ENCODE results near the gene OTOS. TPM values are rescaled to one million over a fixed set of nuclear protein-coding genes. Genes with fewer than 3 reads are reported as not detected.

Gene OTOS
- total and polyA plus RNA-seq, 2 experiments from 2014 or later = not detected

- TF ChIP-seq, protein P1, sequence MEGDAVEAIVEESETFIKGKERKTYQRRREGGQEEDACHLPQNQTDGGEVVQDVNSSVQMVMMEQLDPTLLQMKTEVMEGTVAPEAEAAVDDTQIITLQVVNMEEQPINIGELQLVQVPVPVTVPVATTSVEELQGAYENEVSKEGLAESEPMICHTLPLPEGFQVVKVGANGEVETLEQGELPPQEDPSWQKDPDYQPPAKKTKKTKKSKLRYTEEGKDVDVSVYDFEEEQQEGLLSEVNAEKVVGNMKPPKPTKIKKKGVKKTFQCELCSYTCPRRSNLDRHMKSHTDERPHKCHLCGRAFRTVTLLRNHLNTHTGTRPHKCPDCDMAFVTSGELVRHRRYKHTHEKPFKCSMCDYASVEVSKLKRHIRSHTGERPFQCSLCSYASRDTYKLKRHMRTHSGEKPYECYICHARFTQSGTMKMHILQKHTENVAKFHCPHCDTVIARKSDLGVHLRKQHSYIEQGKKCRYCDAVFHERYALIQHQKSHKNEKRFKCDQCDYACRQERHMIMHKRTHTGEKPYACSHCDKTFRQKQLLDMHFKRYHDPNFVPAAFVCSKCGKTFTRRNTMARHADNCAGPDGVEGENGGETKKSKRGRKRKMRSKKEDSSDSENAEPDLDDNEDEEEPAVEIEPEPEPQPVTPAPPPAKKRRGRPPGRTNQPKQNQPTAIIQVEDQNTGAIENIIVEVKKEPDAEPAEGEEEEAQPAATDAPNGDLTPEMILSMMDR (IDR thresholded peaks at IDR 0.05; ENCODE audit: low read depth, low read length) = no peak
- no peaks in the 10 kb centered on the region for H3K9me3 ChIP-seq (ENCODE audit: low read depth)
- no peaks in the 10 kb centered on the region for H3K27me3 ChIP-seq
- no peak overlapping the region for H3K4me3 ChIP-seq
- peaks cover 23% of the 10 kb centered on the region for H3K36me3 ChIP-seq
- no peak for DNase-seq (ENCODE audit: low read depth in 1 of 2, low spot score in 1 of 2)
- no peak overlapping the region for H3K27ac ChIP-seq
- peaks cover 7% of the 10 kb centered on the region for H3K4me1 ChIP-seq (ENCODE audit: low read depth)
These were observed 9.9 kb downstream of the OTOS start for GRCh38 chr2:240130393-240131195.

GRCh38 chr2:240129731-240130392, 10.6 kb downstream of the OTOS start:
- peaks cover 23% of the 10 kb centered on the region for H3K36me3 ChIP-seq
- DNase-seq (ENCODE audit: low read depth in 1 of 2, low spot score in 1 of 2) = no peak
- H3K9me3 ChIP-seq (ENCODE audit: low read depth) = no peaks in the 10 kb centered on the region
- H3K27ac ChIP-seq = no peak overlapping the region
- H3K4me1 ChIP-seq (ENCODE audit: low read depth) = peaks cover 2% of the 10 kb centered on the region
- no peaks in the 10 kb centered on the region for H3K27me3 ChIP-seq
- TF ChIP-seq, protein P1 (IDR thresholded peaks at IDR 0.05; ENCODE audit: low read depth, low read length) = no peak
- H3K4me3 ChIP-seq = no peak overlapping the region

- no peaks in the 10 kb centered on the region for H3K27me3 ChIP-seq
- no peak for DNase-seq (ENCODE audit: low read depth in 1 of 2, low spot score in 1 of 2)
- H3K9me3 ChIP-seq (ENCODE audit: low read depth) = no peaks in the 10 kb centered on the region
- H3K27ac ChIP-seq = no peak overlapping the region
- peaks cover 23% of the 10 kb centered on the region for H3K36me3 ChIP-seq
- H3K4me3 ChIP-seq = no peak overlapping the region
- no peaks in the 10 kb centered on the region for H3K4me1 ChIP-seq (ENCODE audit: low read depth)
- TF ChIP-seq, protein P1 (IDR thresholded peaks at IDR 0.05; ENCODE audit: low read depth, low read length) = no peak
These were observed 11.1 kb downstream of the OTOS start for GRCh38 chr2:240129311-240129710.

- DNase-seq (ENCODE audit: low read depth in 1 of 2, low spot score in 1 of 2) = no peak
- Histone ChIP-seq H3K4me3 (no peak overlapping the region), H3K27me3 (no peaks in the 10 kb centered on the region), H3K36me3 (peaks cover 23% of the 10 kb centered on the region), H3K27ac (no peak overlapping the region), H3K9me3 (ENCODE audit: low read depth) (no peaks in the 10 kb centered on the region), H3K4me1 (ENCODE audit: low read depth) (no peaks in the 10 kb centered on the region)
- TF ChIP-seq, protein P1 (IDR thresholded peaks at IDR 0.05; ENCODE audit: low read depth, low read length) = no peak
These were observed 11.8 kb downstream of the OTOS start for GRCh38 chr2:240128608-240129145.

- Histone ChIP-seq H3K27ac (no peak overlapping the region), H3K4me3 (no peak overlapping the region), H3K9me3 (ENCODE audit: low read depth) (no peaks in the 10 kb centered on the region), H3K36me3 (peaks cover 23% of the 10 kb centered on the region), H3K4me1 (ENCODE audit: low read depth) (no peaks in the 10 kb centered on the region), H3K27me3 (no peaks in the 10 kb centered on the region)
- no peak for DNase-seq (ENCODE audit: low read depth in 1 of 2, low spot score in 1 of 2)
- TF ChIP-seq, protein P1 (IDR thresholded peaks at IDR 0.05; ENCODE audit: low read depth, low read length) = no peak
These were observed 12.4 kb downstream of the OTOS start for GRCh38 chr2:240127911-240128607.
